ENCODE results near the gene DNAJB13. TPM values are rescaled to one million over a fixed set of nuclear protein-coding genes. Genes with fewer than 3 reads are reported as not detected.

Gene DNAJB13
- total and polyA plus RNA-seq, 2 of the 13 experiments (the other 11 are each of a cell fraction or from before 2014, with no cell fraction given) = 2.3 TPM; not detected in 1

- TF ChIP-seq ZNF512B (CRISPR knock-in tag; IDR thresholded peaks at IDR 0.05; ENCODE audit: borderline replicate concordance) = no peak
- TF ChIP-seq ZBTB1 (CRISPR knock-in tag; IDR thresholded peaks at IDR 0.05; ENCODE audit: borderline replicate concordance) = no peak
- TF ChIP-seq ZNF256 (CRISPR knock-in tag; conservative IDR thresholded peaks at IDR 0.05) = no peak
- no peak for TF ChIP-seq SNAPC4 (CRISPR knock-in tag; IDR thresholded peaks at IDR 0.05)
- TF ChIP-seq AHR (CRISPR knock-in tag; IDR thresholded peaks at IDR 0.05) = no peak
- no peak for TF ChIP-seq RORA (CRISPR knock-in tag; IDR thresholded peaks at IDR 0.05)
- no peak for TF ChIP-seq ZNF501 (CRISPR knock-in tag; IDR thresholded peaks at IDR 0.05)
- TF ChIP-seq ZSCAN29 (CRISPR knock-in tag; conservative IDR thresholded peaks at IDR 0.05) = no peak
- no peak for TF ChIP-seq ZNF567 (CRISPR knock-in tag; IDR thresholded peaks at IDR 0.05; ENCODE audit: borderline replicate concordance)
- TF ChIP-seq ZNF121 (CRISPR knock-in tag; IDR thresholded peaks at IDR 0.05) = no peak
- no peak for TF ChIP-seq ZC3H13 (CRISPR knock-in tag; IDR thresholded peaks at IDR 0.05)
- TF ChIP-seq CEBPB (IDR thresholded peaks at IDR 0.05; ENCODE audit: borderline replicate concordance, low read depth, low read length) = peak; percentile 23; the same call in 1 of the 2 replicates
- no peak for TF ChIP-seq MXI1 (IDR thresholded peaks at IDR 0.05; ENCODE audit: borderline replicate concordance, low read depth, low read length)
- no peak for TF ChIP-seq ZFP37 (CRISPR knock-in tag; IDR thresholded peaks at IDR 0.05; ENCODE audit: borderline replicate concordance)
- TF ChIP-seq MED13 (CRISPR knock-in tag; IDR thresholded peaks at IDR 0.05) = no peak
- TF ChIP-seq ZNF251 (CRISPR knock-in tag; IDR thresholded peaks at IDR 0.05) = no peak
- no peak for TF ChIP-seq ZBTB39 (CRISPR knock-in tag; IDR thresholded peaks at IDR 0.05)
- TF ChIP-seq MEIS1 (CRISPR knock-in tag; IDR thresholded peaks at IDR 0.05; ENCODE audit: borderline replicate concordance) = 0 out of 2 replicates have a peak, but pooled peaks have one; percentile 6
- no peak for TF ChIP-seq ZNF510 (CRISPR knock-in tag; IDR thresholded peaks at IDR 0.05; ENCODE audit: low read depth)
- TF ChIP-seq HNF4G (IDR thresholded peaks at IDR 0.05; ENCODE audit: borderline replicate concordance, low read depth, low read length) = peak; percentile 29; the same call in 1 of the 2 replicates
- TF ChIP-seq HNF4G (CRISPR knock-in tag; IDR thresholded peaks at IDR 0.05; ENCODE audit: borderline replicate concordance, low read depth) = no peak
These were observed 68.4 kb downstream of the DNAJB13 start (continued) for GRCh38 chr11:74019104-74019738.

Data from HepG2 (cell line).